GM18505 (cell line): Measurements from ENCODE around the gene RPP25L.

ENCODE experiments used
- ATAC-seq: cut with Tn5 transposase; IDR thresholded peaks from one replicate; pipeline ENCODE4 v1.9.1; 2021; ENCODE audit not compliant: unreplicated experiment
- POLR2A ChIP-seq: IDR thresholded peaks from 4 replicates; pipeline ENCODE4 v1.6.1; 2011; ENCODE audit warnings: borderline replicate concordance; ENCODE audit not compliant: insufficient read depth, insufficient read length; ENCODE audit errors: extremely low read depth

RPP25L gene

GRCh38 chr9:34579104-34579807 lies 32.6 kb downstream of the RPP25L start:
- ATAC-seq, result no peak
- TF ChIP-seq POLR2A, result no peak

DNA sequence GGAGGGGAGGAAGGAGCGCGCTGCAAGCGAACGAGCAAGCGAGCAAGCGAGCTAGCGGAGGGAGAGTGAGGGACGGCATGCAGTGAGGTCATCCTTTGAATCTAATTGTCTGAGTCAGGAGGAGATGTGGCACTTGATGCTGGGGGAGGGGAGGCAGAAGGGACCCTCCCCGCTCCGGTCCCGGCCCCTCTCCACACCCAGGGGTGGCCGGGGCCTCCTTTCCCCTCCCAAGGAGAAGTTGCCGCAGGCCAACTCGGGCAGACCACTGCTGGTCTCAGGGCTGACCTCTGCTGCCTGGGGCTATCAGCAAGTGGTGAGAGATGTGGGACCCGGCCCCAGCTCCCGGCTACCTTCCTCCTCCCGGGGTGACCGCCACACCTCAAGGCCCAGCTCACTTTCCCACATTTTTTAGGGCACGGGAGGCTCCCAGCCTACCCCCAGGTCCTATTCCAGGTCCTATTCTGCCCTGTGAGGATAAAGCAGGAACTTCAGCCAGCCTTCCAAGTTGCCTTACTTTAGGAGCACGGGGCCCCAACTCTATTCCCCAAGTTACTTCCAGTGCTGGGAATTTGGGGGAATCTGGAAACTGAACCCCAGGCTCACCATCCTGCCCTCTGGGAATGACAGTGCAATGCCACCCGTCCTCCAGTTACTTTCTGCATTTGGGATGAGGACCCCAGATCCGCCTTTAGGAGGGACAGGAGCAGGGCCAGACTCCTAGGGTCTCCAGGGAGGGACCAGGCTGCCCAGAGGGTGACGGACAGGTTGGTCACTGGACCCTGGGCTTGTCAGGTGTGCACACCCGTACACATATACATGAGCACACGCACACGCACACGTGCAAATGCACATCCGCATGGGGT lies 33.4 kb downstream of the RPP25L start:
- TF ChIP-seq POLR2A, result no peak
- ATAC-seq, result no peak

GRCh38 chr9:34577400-34578240 lies 34.3 kb downstream of the RPP25L start:
- no peak for ATAC-seq
- no peak for TF ChIP-seq POLR2A

GRCh38 chr9:34576597-34577399 lies 35.1 kb downstream of the RPP25L start:
- no peak for TF ChIP-seq POLR2A
- ATAC-seq, result no peak

DNA sequence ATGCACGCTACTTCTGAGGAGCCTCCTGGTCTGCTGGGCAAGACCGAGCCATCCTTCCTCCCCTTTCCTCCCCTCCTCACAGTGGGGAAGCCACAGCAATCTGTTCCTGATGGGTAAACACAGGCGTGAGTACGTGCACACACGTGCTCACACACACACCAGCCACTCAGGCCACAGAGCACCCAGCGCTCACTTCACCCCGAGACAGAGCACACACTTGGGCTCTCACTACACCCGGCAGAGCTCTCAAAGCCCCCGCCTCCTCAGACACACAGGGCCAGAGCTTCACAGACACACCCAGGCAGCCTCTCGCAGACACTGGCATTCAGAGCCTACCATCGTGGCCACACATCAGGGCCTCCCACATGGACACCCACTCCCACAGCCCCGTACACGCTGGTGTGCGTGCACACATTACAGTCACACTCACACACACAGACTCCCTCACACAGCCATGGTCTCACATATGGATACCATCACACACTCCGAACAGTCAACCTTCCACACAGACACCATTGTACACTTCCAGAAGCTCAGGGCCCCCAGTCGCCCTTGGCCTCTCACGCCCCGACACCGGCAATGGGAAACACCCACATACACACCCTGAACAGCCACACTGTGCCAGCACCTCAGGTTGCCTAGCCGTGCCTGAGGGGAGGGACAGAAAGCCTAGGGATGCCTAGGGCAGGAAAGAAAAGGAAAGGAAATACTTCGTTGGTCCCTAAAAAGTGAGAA lies 35.9 kb downstream of the RPP25L start:
- no peak for TF ChIP-seq POLR2A
- no peak for ATAC-seq

GRCh38 chr9:34575241-34575640 lies 36.7 kb downstream of the RPP25L start:
- no peak for TF ChIP-seq POLR2A
- no peak for ATAC-seq

GRCh38 chr9:34574571-34574970 lies 37.3 kb downstream of the RPP25L start:
- no peak for ATAC-seq
- no peak for TF ChIP-seq POLR2A

GRCh38 chr9:34573599-34574325 lies 38.1 kb downstream of the RPP25L start:
- no peak for ATAC-seq
- TF ChIP-seq POLR2A, result no peak

GRCh38 chr9:34572628-34573027 lies 39.3 kb downstream of the RPP25L start:
- no peak for TF ChIP-seq POLR2A

DNA sequence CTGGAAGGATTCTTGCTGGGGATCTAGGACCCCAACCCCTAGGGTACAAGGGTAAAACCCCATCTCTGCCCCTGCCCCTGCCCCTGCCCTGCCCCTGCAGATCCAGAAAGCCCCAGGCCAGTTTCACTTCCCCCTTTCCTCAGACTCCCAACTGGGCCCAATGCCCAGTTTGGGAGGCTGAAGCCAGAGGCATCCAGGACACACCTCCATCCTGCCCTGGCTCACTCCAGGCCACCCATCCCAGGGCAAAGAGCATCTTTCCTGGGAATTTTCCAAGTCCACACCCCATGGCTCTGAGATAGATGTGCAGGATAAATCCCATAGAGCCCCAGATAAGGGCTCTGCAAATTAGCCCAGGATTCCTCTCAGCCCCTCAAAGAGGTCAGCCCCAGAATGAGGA lies 39.8 kb downstream of the RPP25L start:
- no peak for TF ChIP-seq POLR2A
- no peak for ATAC-seq

More at GRCh38 chr9:34572628-34573027, 39.3 kb downstream of the RPP25L start:
- ATAC-seq, result no peak

GRCh38 chr9:34571481-34571810 lies 40.5 kb downstream of the RPP25L start:
- no peak for TF ChIP-seq POLR2A
- ATAC-seq, result no peak
